H9 (cell line): ENCODE results near the gene CTRB2. TPM values are rescaled to one million over a fixed set of nuclear protein-coding genes. Genes with fewer than 3 reads are reported as not detected.
"Not testable (repeated sequence)": the region's sequence is repeated elsewhere in the genome, so short reads cannot be mapped to it uniquely, and the experiment has no call there.

Experiments
- DNase-seq: peaks from one replicate; pipeline ENCODE4 v3.0.0-alpha.2; 2017
- H2AFZ ChIP-seq: one replicate; pipeline ENCODE4 v1.6.1; 2013; ENCODE audit warnings: mild to moderate bottlenecking, low read length, control low read depth, moderate library complexity
- H2AK5ac ChIP-seq: 2 replicates; pipeline ENCODE4 v1.6.1; 2013; ENCODE audit warnings: low read length, control low read depth, mixed read lengths; ENCODE audit not compliant: insufficient read length
- H2BK120ac ChIP-seq: one replicate; pipeline ENCODE4 v1.6.1; 2013; ENCODE audit warnings: low read depth, mild to moderate bottlenecking, low read length, control low read depth, inconsistent platforms; ENCODE audit not compliant: poor library complexity, severe bottlenecking
- H2BK12ac ChIP-seq: 2 replicates; pipeline ENCODE4 v1.6.1; 2013; ENCODE audit warnings: low read length, control low read depth, mixed read lengths, low read depth; ENCODE audit not compliant: insufficient read length
- H2BK15ac ChIP-seq: 2 replicates; pipeline ENCODE4 v1.6.1; 2013; ENCODE audit warnings: low read depth, low read length, control low read depth
- H2BK20ac ChIP-seq: one replicate; pipeline ENCODE4 v1.6.1; 2013; ENCODE audit warnings: low read depth, mild to moderate bottlenecking, low read length, control low read depth, inconsistent platforms; ENCODE audit not compliant: poor library complexity, severe bottlenecking
- H2BK5ac ChIP-seq: 2 replicates; pipeline ENCODE4 v1.6.1; 2013; ENCODE audit warnings: low read length, control low read depth, mixed read lengths; ENCODE audit not compliant: insufficient read length
- H3K14ac ChIP-seq: 2 replicates; pipeline ENCODE4 v1.6.1; 2013; ENCODE audit warnings: low read length, control low read depth; ENCODE audit not compliant: insufficient read depth
- H3K18ac ChIP-seq: 2 replicates; pipeline ENCODE4 v1.6.1; 2013; ENCODE audit warnings: low read depth, mild to moderate bottlenecking, mixed read lengths, low read length, control low read depth; ENCODE audit not compliant: insufficient read length
- H3K23ac ChIP-seq: 2 replicates; pipeline ENCODE4 v1.6.1; 2013; ENCODE audit warnings: low read length, control low read depth, mixed read lengths, low read depth; ENCODE audit not compliant: insufficient read length
- H3K23me2 ChIP-seq: 2 replicates; pipeline ENCODE4 v1.6.1; 2013; ENCODE audit warnings: low read depth, mild to moderate bottlenecking, mixed read lengths, low read length, control low read depth; ENCODE audit not compliant: insufficient read length, poor library complexity, severe bottlenecking
- H3K27ac ChIP-seq: 2 replicates; pipeline ENCODE4 v1.5.1; 2013; ENCODE audit warnings: low read length, control low read depth, mixed read lengths, low read depth; ENCODE audit not compliant: insufficient read length
- H3K27me3 ChIP-seq: 2 replicates; pipeline ENCODE4 v1.6.1; 2013; ENCODE audit warnings: low read length, control low read depth, inconsistent platforms; ENCODE audit not compliant: insufficient read depth
- H3K4ac ChIP-seq: 2 replicates; pipeline ENCODE4 v1.6.1; 2013; ENCODE audit warnings: low read depth, mild to moderate bottlenecking, control low read depth, inconsistent platforms, low read length, moderate library complexity
- H3K4me1 ChIP-seq: 2 replicates; pipeline ENCODE4 v1.6.1; 2013; ENCODE audit warnings: low read length, control low read depth, inconsistent platforms; ENCODE audit not compliant: insufficient read depth
- H3K4me2 ChIP-seq: 2 replicates; pipeline ENCODE4 v1.6.1; 2013; ENCODE audit warnings: low read length, control low read depth, mixed read lengths; ENCODE audit not compliant: insufficient read length, insufficient read depth
- H3K56ac ChIP-seq: 2 replicates; pipeline ENCODE4 v1.6.1; 2013; ENCODE audit warnings: low read depth, mild to moderate bottlenecking, mixed read lengths, low read length, control low read depth; ENCODE audit not compliant: insufficient read length
- H3K79me1 ChIP-seq: 2 replicates; pipeline ENCODE4 v1.6.1; 2013; ENCODE audit warnings: low read depth, mild to moderate bottlenecking, moderate library complexity, low read length, control low read depth, inconsistent platforms; ENCODE audit not compliant: insufficient read depth, poor library complexity, severe bottlenecking
- H3K79me2 ChIP-seq: 2 replicates; pipeline ENCODE4 v1.6.1; 2013; ENCODE audit warnings: low read length, control low read depth, inconsistent platforms; ENCODE audit not compliant: insufficient read depth
- H3K9ac ChIP-seq: 2 replicates; pipeline ENCODE4 v1.6.1; 2013; ENCODE audit warnings: low read length, control low read depth, mixed read lengths; ENCODE audit not compliant: insufficient read length; ENCODE audit errors: extremely low read depth
- H3K9me3 ChIP-seq: one replicate; pipeline ENCODE4 v1.6.1; 2013; ENCODE audit warnings: low read depth, low read length, inconsistent platforms; ENCODE audit not compliant: control insufficient read depth
- H3T11ph ChIP-seq: one replicate; pipeline ENCODE4 v1.6.1; 2013; ENCODE audit warnings: mild to moderate bottlenecking, low read length, control low read depth, inconsistent platforms
- H4K20me1 ChIP-seq: one replicate; pipeline ENCODE4 v1.6.1; 2013; ENCODE audit not compliant: control insufficient read depth, insufficient read length, insufficient read depth
- H4K5ac ChIP-seq: 2 replicates; pipeline ENCODE4 v1.6.1; 2013; ENCODE audit warnings: low read depth, mild to moderate bottlenecking, mixed read lengths, low read length, control low read depth; ENCODE audit not compliant: insufficient read length
- H4K8ac ChIP-seq: replicated peaks from 2 replicates; pipeline ENCODE4 v1.6.1; 2013; ENCODE audit warnings: low read length, control low read depth, mixed read lengths, low read depth; ENCODE audit not compliant: insufficient read length
- H4K91ac ChIP-seq: 2 replicates; pipeline ENCODE4 v1.6.1; 2013; ENCODE audit warnings: low read depth, mild to moderate bottlenecking, moderate library complexity, mixed read lengths, low read length, control low read depth; ENCODE audit not compliant: insufficient read length
- H3K27ac Mint-ChIP-seq, 3 experiments: 2 replicates in 2 of 3; 3 replicates in 1 of 3; pipeline ENCODE4 v1.8.0; 2020 to 2021; ENCODE audit warnings: mixed read lengths in 3 of 3, mild to moderate bottlenecking in 1 of 3, moderate library complexity in 1 of 3
- H3K27me3 Mint-ChIP-seq: 2 replicates; pipeline ENCODE4 v1.8.0; 2021; ENCODE audit warnings: low read depth, mild to moderate bottlenecking, moderate library complexity, mixed read lengths
- H3K36me3 Mint-ChIP-seq, 3 experiments: 2 replicates in 2 of 3; 3 replicates in 1 of 3; pipeline ENCODE4 v1.8.0; 2020 to 2021; ENCODE audit warnings: low read depth in 3 of 3, mixed read lengths in 3 of 3; ENCODE audit not compliant: insufficient read depth in 1 of 3
- H3K4me1 Mint-ChIP-seq, 2 experiments: 2 replicates each; pipeline ENCODE4 v1.8.0; 2020; ENCODE audit warnings: mixed read lengths in 2 of 2
- H3K4me3 Mint-ChIP-seq, 2 experiments: 2 replicates in 1 of 2; 3 replicates in 1 of 2; pipeline ENCODE4 v1.8.0; 2020 to 2021; ENCODE audit warnings: mild to moderate bottlenecking in 2 of 2, mixed read lengths in 2 of 2, moderate library complexity in 1 of 2
- H3K9me3 Mint-ChIP-seq, 2 experiments: 2 replicates in 1 of 2; 3 replicates in 1 of 2; pipeline ENCODE4 v1.8.0; 2020; ENCODE audit warnings: mild to moderate bottlenecking in 2 of 2, mixed read lengths in 2 of 2, moderate library complexity in 1 of 2
- CTCF ChIP-seq: fragments of 200-600 bp; sonication (generic); conservative IDR thresholded peaks from 3 replicates; pipeline ENCODE4 v1.8.0; 2021; ENCODE audit warnings: antibody characterized with exemption, mild to moderate bottlenecking
- WGBS: extraction: QIAGEN DNeasy Blood & Tissue Kit; methylation state at CpG from one replicate; pipeline ENCODE4 v1.1.7; 2013; ENCODE audit warnings: missing lambda C conversion rate, low lambda C conversion rate, mixed read lengths; ENCODE audit not compliant: insufficient read length; ENCODE audit errors: extremely low coverage; 5-methylcytosine and 5-hydroxymethylcytosine counted together
- total RNA-seq: library from RNA; stranded (reverse); gene quantifications from 2 replicates; pipeline ENCODE4 v1.2.1, GENCODE V29; 2021

Gene CTRB2
- total RNA-seq, 1 experiment from 2014 or later, result not detected

- Histone ChIP-seq H2BK120ac (no peak overlapping the region), H4K91ac (no peak overlapping the region), H3K56ac (no peak overlapping the region), H4K20me1 (no peaks in the 10 kb centered on the region), H2BK5ac (no peak overlapping the region), H4K5ac (no peak overlapping the region), H3K4me1 (no peaks in the 10 kb centered on the region), H3K9me3 (no peaks in the 10 kb centered on the region), H3K79me1 (no peaks in the 10 kb centered on the region), H4K8ac (no peak overlapping the region), H3K18ac (no peak overlapping the region), H2AFZ (no peak overlapping the region), H3K14ac (no peak overlapping the region), H3K79me2 (no peaks in the 10 kb centered on the region), H3K9ac (no peak overlapping the region), H3K4ac (no peak overlapping the region), H3K27ac (no peak overlapping the region), H3T11ph (no peak overlapping the region), H2BK20ac (no peak overlapping the region), H2BK15ac (no peak overlapping the region), H3K23ac (no peak overlapping the region), H2BK12ac (no peak overlapping the region), H3K27me3 (no peaks in the 10 kb centered on the region), H2AK5ac (no peak overlapping the region), H3K4me2 (no peak overlapping the region), H3K23me2 (no peaks in the 10 kb centered on the region)
- H3K4me3 Mint-ChIP-seq, result no peak overlapping the region
- TF ChIP-seq CTCF, result no peak
- DNase-seq, result no peak
- peaks cover 7 to 15% of the 10 kb centered on the region in 2 experiments for H3K4me1 Mint-ChIP-seq
- H3K36me3 Mint-ChIP-seq, result no peaks in the 10 kb centered on the region
- H3K9me3 Mint-ChIP-seq, result no peaks in the 10 kb centered on the region
- no peaks in the 10 kb centered on the region; the same call in 1 of the 2 replicates for H3K27me3 Mint-ChIP-seq
- WGBS, result no CpG with 5 or more reads among the region's 5 CpGs
- H3K27ac Mint-ChIP-seq, result no peak overlapping the region
Measured at GRCh38 chr16:75209944-75210343, 3.0 kb upstream of the CTRB2 start.

GRCh38 chr16:75209514-75209913 lies 2.6 kb upstream of the CTRB2 start:
- H3K18ac ChIP-seq, H3K4me3 Mint-ChIP-seq: not testable (repeated sequence)

More at GRCh38 chr16:75209514-75209913, 2.6 kb upstream of the CTRB2 start:
- not testable (repeated sequence) for H2AK5ac ChIP-seq, H4K8ac ChIP-seq, H3K56ac ChIP-seq, DNase-seq, H2AFZ ChIP-seq, H2BK120ac ChIP-seq, H3T11ph ChIP-seq, H3K14ac ChIP-seq, H3K27me3 ChIP-seq, H3K23me2 ChIP-seq, H3K27ac Mint-ChIP-seq, H3K4me2 ChIP-seq, H3K4me1 ChIP-seq, H2BK12ac ChIP-seq, H3K36me3 Mint-ChIP-seq, H3K9ac ChIP-seq, H4K20me1 ChIP-seq, H4K91ac ChIP-seq, H3K23ac ChIP-seq, H2BK5ac ChIP-seq, H3K9me3 ChIP-seq, H2BK20ac ChIP-seq, H3K27ac ChIP-seq, H3K79me1 ChIP-seq, H4K5ac ChIP-seq, H3K79me2 ChIP-seq, H3K9me3 Mint-ChIP-seq, H2BK15ac ChIP-seq, H3K27me3 Mint-ChIP-seq, H3K4ac ChIP-seq
- H3K4me1 Mint-ChIP-seq, result peaks cover 7 to 15% of the 10 kb centered on the region in 2 experiments
- no CpG with 5 or more reads among the region's 7 CpGs for WGBS
